ENCODE results near the gene SLC38A11. TPM values are rescaled to one million over a fixed set of nuclear protein-coding genes. Genes with fewer than 3 reads are reported as not detected.

The SLC38A11 gene
- total and polyA plus RNA-seq, 2 of the 8 experiments (the other 6 are each of a cell fraction or from before 2014, with no cell fraction given): not detected

GRCh38 chr2:164903951-164904350 lies 51.4 kb downstream of the SLC38A11 start:
- H2BK12ac ChIP-seq (ENCODE audit: low read depth, low read length): no peak overlapping the region
- H2BK5ac ChIP-seq (ENCODE audit: low read depth, low read length): no peak overlapping the region
- TF ChIP-seq TCF12 (IDR thresholded peaks at IDR 0.05; ENCODE audit: low read depth, low read length): no peak
- TF ChIP-seq NANOG (IDR thresholded peaks at IDR 0.05; ENCODE audit: insufficient read depth, low read depth, low read length, poor library complexity, severe bottlenecking): no peak
- TF ChIP-seq SP2 (IDR thresholded peaks at IDR 0.05; ENCODE audit: low read length): no peak
- no peak for TF ChIP-seq SIRT6 (IDR thresholded peaks at IDR 0.05; ENCODE audit: low read length)
- no peak for TF ChIP-seq JUND (IDR thresholded peaks at IDR 0.05; ENCODE audit: low read length)
- no peak for TF ChIP-seq GABPA (IDR thresholded peaks at IDR 0.05; ENCODE audit: borderline replicate concordance, insufficient read depth, low read length)
- no peak overlapping the region for H3K18ac ChIP-seq (ENCODE audit: extremely low read depth, low read length)
- FAIRE-seq (no peak), DNase-seq (ENCODE audit: low read depth in 1 of 2, low spot score in 2 of 2) (no peak)
- no peaks in the 10 kb centered on the region for H3K79me2 ChIP-seq (ENCODE audit: control insufficient read depth in 1 of 2, insufficient read depth in 2 of 2, low read length in 2 of 2)
- WGBS, 2 experiments (ENCODE audit: extremely low coverage in 1 of 2, insufficient coverage in 1 of 2, insufficient read length in 1 of 2, insufficient replicate concordance in 2 of 2, low coverage in 1 of 2, low lambda C conversion rate in 2 of 2, missing lambda C conversion rate in 1 of 2): 89% methylated on average over 2 of the region's 2 CpGs; no CpG with 5 or more reads in 1 of the 2 experiments
- H3K4me2 ChIP-seq (ENCODE audit: insufficient read depth in 1 of 2, low read depth in 2 of 2, low read length in 2 of 2): no peak overlapping the region
- no peak overlapping the region for H3K27ac ChIP-seq (ENCODE audit: low read depth, low read length)
- no peak overlapping the region for H3K9ac ChIP-seq (replicated peaks in 1 of 4; ENCODE audit: extremely low read depth in 1 of 4, low read depth in 3 of 4, low read length in 3 of 4)
- H3K27me3 ChIP-seq (replicated peaks in 1 of 4; ENCODE audit: control insufficient read depth in 3 of 4, extremely low read depth in 1 of 4, insufficient read depth in 3 of 4, low read length in 3 of 4): no peaks in the 10 kb centered on the region
- H2BK120ac ChIP-seq (replicated peaks; ENCODE audit: low read depth, low read length): no peak overlapping the region
- H2AFZ ChIP-seq (ENCODE audit: low read length): no peak overlapping the region
- no peak overlapping the region for H3K14ac ChIP-seq (ENCODE audit: insufficient read length)
- no peak overlapping the region for H3K4me3 ChIP-seq (ENCODE audit: extremely low read depth in 1 of 4, insufficient read depth in 2 of 4, low read depth in 3 of 4, low read length in 4 of 4)
- H4K20me1 ChIP-seq (replicated peaks in 1 of 2; ENCODE audit: control insufficient read depth in 1 of 2, insufficient read depth in 2 of 2, low read length in 2 of 2): no peaks in the 10 kb centered on the region
- H3K4me1 ChIP-seq (replicated peaks in 1 of 4; ENCODE audit: control insufficient read depth in 3 of 4, insufficient read depth in 4 of 4, low read length in 3 of 4): no peaks in the 10 kb centered on the region
- H3K23ac ChIP-seq (ENCODE audit: insufficient read length): no peak overlapping the region
- no peak overlapping the region for H2BK20ac ChIP-seq (ENCODE audit: low read length)
- H3K23me2 ChIP-seq (ENCODE audit: low read depth, low read length): no peaks in the 10 kb centered on the region
- CTCF ChIA-PET (ENCODE audit: partially characterized antibody): interaction anchor here (1.2 to 2.6 kb wide), 4 partner anchors 13 to 166 kb away, joined by 3 to 11 read pairs (median 4); partner anchors contain the start of gene COBLL1
- no peak overlapping the region for H3K4ac ChIP-seq (replicated peaks; ENCODE audit: insufficient read length, low read depth, low read length)
- H2AK5ac ChIP-seq (ENCODE audit: low read depth, low read length): no peak overlapping the region
- POLR2A ChIA-PET (ENCODE audit: partially characterized antibody): no interaction called here
- H3K9me3 ChIP-seq (ENCODE audit: insufficient read depth in 2 of 2, low read depth in 1 of 2, low read length in 1 of 2): no peaks in the 10 kb centered on the region
- H3K79me1 ChIP-seq (ENCODE audit: low read depth, low read length): no peaks in the 10 kb centered on the region
- H4K5ac ChIP-seq (ENCODE audit: insufficient read length, low read depth, low read length): no peak overlapping the region
- no peak overlapping the region for H4K91ac ChIP-seq (replicated peaks; ENCODE audit: insufficient read length, low read length)
- no peak overlapping the region for H4K8ac ChIP-seq (ENCODE audit: extremely low read depth, insufficient read depth, low read length)
- no peaks in the 10 kb centered on the region for H3K36me3 ChIP-seq (ENCODE audit: control insufficient read depth in 2 of 4, insufficient read depth in 4 of 4, low read length in 3 of 4)
- H3K56ac ChIP-seq (replicated peaks; ENCODE audit: insufficient read length, low read depth, low read length): no peak overlapping the region
- H2BK15ac ChIP-seq (ENCODE audit: low read length): no peak overlapping the region

Data from H1 (cell line).